Chondrocyte (in vitro differentiated cells): ENCODE data around the gene GRPEL2. TPM values are rescaled to one million over a fixed set of nuclear protein-coding genes. Genes with fewer than 3 reads are reported as not detected.
A peak's percentile ranks its signal among the peaks of the same experiment; 100 is the strongest.

Source experiments
- DNase-seq: peaks from one replicate; pipeline ENCODE4 v3.0.0; 2021; ENCODE audit warnings: mixed read lengths, low spot score
- H3K27ac Mint-ChIP-seq: one replicate; pipeline ENCODE4 v1.8.0; 2021; ENCODE audit warnings: mild to moderate bottlenecking, moderate library complexity, mixed read lengths; ENCODE audit not compliant: unreplicated experiment
- H3K27me3 Mint-ChIP-seq: 2 replicates; pipeline ENCODE4 v1.8.0; 2021; ENCODE audit warnings: low read depth, mixed read lengths
- H3K36me3 Mint-ChIP-seq: 2 replicates; pipeline ENCODE4 v1.8.0; 2021; ENCODE audit warnings: low read depth, mixed read lengths
- H3K4me1 Mint-ChIP-seq: 2 replicates; pipeline ENCODE4 v1.8.0; 2021; ENCODE audit warnings: low read depth, mild to moderate bottlenecking, mixed read lengths
- H3K4me3 Mint-ChIP-seq: one replicate; pipeline ENCODE4 v1.8.0; 2021; ENCODE audit warnings: mild to moderate bottlenecking, moderate library complexity, mixed read lengths; ENCODE audit not compliant: unreplicated experiment
- H3K9me3 Mint-ChIP-seq: 2 replicates; pipeline ENCODE4 v1.8.0; 2021; ENCODE audit warnings: low read depth, mixed read lengths
- total RNA-seq: library from RNA; stranded (reverse); gene quantifications from 3 replicates; pipeline ENCODE4 v1.2.1, GENCODE V29; 2021
- TF ChIP-seq, protein P1 (sequence below): fragments of 200-600 bp; sonication (generic); IDR thresholded peaks from 2 replicates; pipeline ENCODE4 v1.5.0; 2021; ENCODE audit warnings: antibody characterized with exemption, mild to moderate bottlenecking, moderate library complexity

Gene GRPEL2
- total RNA-seq, 1 donor from 2014 or later: 27.3 TPM

DNA sequence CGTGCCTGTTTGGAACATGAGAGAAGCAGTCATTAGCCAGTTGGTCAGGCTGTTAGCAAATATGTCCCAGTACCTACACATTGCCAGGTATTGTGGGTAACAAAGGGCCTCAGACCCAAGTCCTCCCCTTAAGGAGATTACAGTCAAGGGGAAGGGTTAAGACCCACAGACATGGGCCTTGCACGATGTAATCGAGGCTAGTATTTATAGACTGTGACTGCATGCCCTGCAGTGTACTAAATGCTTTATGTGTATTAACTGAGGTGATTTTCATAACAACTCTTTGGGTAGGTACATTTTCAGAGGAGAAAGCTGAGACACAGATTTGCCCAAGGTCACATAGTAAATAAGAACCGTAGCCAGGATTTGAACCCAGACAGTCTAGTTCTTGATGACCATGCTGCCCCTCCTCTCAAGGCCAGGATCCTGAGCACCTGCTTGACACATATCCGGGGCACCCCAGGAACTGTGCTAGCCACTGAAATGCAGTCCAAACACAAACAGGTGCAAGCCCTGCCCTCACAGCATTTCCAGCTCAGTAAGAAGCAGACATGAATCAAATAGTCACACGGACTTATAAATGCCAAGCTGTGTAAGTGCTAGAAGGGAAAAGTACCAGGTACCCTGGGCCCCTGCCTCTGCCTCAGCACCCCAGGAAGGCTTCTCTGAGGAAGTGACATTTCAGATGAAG lies 32.0 kb upstream of the GRPEL2 start:
- Mint-ChIP-seq H3K27me3 (no peaks in the 10 kb centered on the region), H3K9me3 (no peaks in the 10 kb centered on the region), H3K4me3 (no peak overlapping the region), H3K36me3 (no peaks in the 10 kb centered on the region), H3K4me1 (peaks cover 7% of the 10 kb centered on the region), H3K27ac (no peak overlapping the region)
- DNase-seq: no peak
- TF ChIP-seq, protein P1, sequence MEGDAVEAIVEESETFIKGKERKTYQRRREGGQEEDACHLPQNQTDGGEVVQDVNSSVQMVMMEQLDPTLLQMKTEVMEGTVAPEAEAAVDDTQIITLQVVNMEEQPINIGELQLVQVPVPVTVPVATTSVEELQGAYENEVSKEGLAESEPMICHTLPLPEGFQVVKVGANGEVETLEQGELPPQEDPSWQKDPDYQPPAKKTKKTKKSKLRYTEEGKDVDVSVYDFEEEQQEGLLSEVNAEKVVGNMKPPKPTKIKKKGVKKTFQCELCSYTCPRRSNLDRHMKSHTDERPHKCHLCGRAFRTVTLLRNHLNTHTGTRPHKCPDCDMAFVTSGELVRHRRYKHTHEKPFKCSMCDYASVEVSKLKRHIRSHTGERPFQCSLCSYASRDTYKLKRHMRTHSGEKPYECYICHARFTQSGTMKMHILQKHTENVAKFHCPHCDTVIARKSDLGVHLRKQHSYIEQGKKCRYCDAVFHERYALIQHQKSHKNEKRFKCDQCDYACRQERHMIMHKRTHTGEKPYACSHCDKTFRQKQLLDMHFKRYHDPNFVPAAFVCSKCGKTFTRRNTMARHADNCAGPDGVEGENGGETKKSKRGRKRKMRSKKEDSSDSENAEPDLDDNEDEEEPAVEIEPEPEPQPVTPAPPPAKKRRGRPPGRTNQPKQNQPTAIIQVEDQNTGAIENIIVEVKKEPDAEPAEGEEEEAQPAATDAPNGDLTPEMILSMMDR: no peak

DNA sequence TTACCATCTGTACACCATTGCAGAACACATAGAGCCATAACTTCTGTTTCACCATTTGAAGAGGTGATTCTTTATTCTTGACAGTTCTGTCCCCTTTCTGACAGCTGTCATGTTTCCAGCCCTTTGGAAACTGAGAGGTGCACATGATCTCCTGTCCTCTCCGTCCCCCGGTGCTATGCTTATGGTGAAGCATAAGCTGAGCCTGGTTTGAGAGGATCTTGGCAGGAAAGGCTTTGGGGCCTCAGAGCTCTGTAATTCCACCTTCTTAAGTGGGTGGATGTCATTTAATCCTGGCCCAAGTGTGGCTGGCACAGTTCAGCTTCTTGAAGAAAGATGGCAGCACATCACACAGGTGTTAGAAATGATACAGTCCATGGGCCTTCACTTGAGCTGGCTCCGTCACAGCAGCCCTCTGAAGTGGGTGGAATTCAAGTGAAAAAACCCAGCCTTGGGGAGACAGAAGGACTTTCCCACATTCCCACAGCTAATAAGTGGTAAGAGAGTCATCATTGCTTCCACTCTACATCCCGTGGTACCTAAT lies 30.7 kb upstream of the GRPEL2 start:
- DNase-seq: no peak
- peaks cover 7% of the 10 kb centered on the region for H3K4me1 Mint-ChIP-seq
- H3K27ac Mint-ChIP-seq: no peak overlapping the region
- H3K27me3 Mint-ChIP-seq: no peaks in the 10 kb centered on the region
- no peak overlapping the region for H3K4me3 Mint-ChIP-seq
- H3K9me3 Mint-ChIP-seq: no peaks in the 10 kb centered on the region
- no peaks in the 10 kb centered on the region for H3K36me3 Mint-ChIP-seq
- TF ChIP-seq, protein P1: peak; percentile 28

DNA sequence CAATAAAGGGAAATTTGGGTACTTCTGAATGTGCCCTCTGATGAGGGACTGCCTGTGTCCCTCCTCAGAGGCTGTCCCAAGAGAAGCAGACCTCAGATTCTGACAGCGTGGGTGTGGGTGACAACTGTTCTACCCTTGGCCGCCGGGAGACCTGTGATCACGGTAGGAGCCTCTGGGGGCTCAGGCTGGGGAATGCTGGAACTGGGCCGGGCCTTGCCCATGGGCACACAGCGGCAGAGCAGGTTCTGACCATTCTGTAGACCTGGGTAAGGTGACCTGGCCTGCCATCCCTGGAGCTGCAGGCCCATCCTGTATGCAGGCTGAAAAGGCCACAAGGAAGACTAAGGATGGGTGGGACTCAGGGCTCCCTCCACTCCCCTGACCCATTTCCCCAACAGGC lies 29.5 kb upstream of the GRPEL2 start:
- Mint-ChIP-seq H3K4me1 (peaks cover 15% of the 10 kb centered on the region), H3K27me3 (no peaks in the 10 kb centered on the region), H3K4me3 (no peak overlapping the region), H3K27ac (no peak overlapping the region), H3K9me3 (no peaks in the 10 kb centered on the region), H3K36me3 (no peaks in the 10 kb centered on the region)
- TF ChIP-seq, protein P1: no peak
- no peak for DNase-seq

DNA sequence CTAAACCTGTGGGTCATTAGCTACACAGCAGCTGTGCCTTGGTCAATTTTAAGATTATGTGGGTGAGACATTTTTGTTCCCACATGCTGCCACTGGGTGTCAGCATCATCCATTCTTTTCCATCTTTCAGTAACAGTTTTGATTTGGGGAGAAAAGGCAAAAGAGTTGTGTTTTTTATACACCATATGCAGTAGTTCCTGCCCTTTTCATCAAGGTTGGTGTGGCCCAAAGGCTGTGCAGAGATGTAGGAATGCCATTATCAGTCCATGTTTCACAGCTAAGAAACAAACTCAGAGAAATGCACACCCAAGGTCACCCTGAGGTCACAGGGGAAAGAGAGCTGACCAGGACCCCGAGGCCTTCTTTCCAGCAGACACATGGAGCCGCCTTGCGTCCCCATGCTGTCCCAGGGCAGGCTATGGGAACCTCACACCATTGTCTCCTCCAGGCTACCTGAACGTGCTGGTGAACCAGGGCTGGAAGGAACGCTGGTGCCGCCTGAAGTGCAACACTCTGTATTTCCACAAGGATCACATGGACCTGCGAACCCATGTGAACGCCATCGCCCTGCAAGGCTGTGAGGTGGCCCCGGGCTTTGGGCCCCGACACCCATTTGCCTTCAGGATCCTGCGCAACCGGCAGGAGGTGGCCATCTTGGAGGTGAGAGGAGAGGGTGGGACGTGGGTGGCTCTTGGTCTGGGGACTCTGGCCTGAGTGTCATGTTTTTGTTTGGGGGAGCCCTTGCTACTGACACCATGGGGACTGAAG lies 27.8 kb upstream of the GRPEL2 start:
- H3K4me3 Mint-ChIP-seq: no peak overlapping the region
- TF ChIP-seq, protein P1: peak; percentile 88
- no peak for DNase-seq
- H3K27me3 Mint-ChIP-seq: no peaks in the 10 kb centered on the region
- H3K9me3 Mint-ChIP-seq: no peaks in the 10 kb centered on the region
- H3K27ac Mint-ChIP-seq: no peak overlapping the region
- H3K36me3 Mint-ChIP-seq: no peaks in the 10 kb centered on the region
- H3K4me1 Mint-ChIP-seq: peaks cover 19% of the 10 kb centered on the region

DNA sequence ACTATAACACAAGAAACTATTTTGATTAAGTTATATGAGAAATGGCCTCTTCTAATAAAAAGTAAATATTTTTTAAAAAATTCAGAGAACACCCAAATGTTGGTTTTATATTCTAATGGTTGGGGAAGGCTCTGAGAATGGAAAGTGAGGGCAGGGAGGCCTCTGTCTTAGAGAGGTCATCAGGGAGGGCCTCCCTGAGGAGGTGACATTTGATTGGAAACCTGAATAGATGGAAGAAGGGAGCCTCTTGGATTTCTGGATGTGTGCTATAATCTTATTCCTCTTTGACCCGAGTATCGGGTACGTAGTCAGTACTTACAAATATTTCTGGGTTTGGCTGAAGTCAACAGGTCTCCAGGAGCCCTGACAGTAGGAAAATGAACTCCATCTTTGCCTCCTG lies 26.1 kb upstream of the GRPEL2 start:
- H3K36me3 Mint-ChIP-seq: no peaks in the 10 kb centered on the region
- peaks cover 29% of the 10 kb centered on the region for H3K4me1 Mint-ChIP-seq
- no peak overlapping the region for H3K4me3 Mint-ChIP-seq
- H3K27me3 Mint-ChIP-seq: no peaks in the 10 kb centered on the region
- DNase-seq: no peak
- H3K9me3 Mint-ChIP-seq: no peaks in the 10 kb centered on the region
- TF ChIP-seq, protein P1: no peak
- no peak overlapping the region for H3K27ac Mint-ChIP-seq
